Ectodermal cell (in vitro differentiated cells): ENCODE results near the gene BCHE.

Source experiments
- H3K27ac ChIP-seq: 2 replicates; pipeline ENCODE4 v1.7.0; 2013; ENCODE audit warnings: mild to moderate bottlenecking, low read depth, low read length; ENCODE audit not compliant: insufficient read depth, poor library complexity, severe bottlenecking
- H3K27me3 ChIP-seq: 2 replicates; pipeline ENCODE4 v1.7.0; 2013; ENCODE audit warnings: mild to moderate bottlenecking, low read length; ENCODE audit not compliant: insufficient read depth, control insufficient read depth, poor library complexity, severe bottlenecking
- H3K36me3 ChIP-seq: one replicate; pipeline ENCODE4 v1.7.0; 2013; ENCODE audit warnings: low read length; ENCODE audit not compliant: control insufficient read depth, insufficient read depth
- H3K4me1 ChIP-seq: one replicate; pipeline ENCODE4 v1.7.0; 2013; ENCODE audit warnings: low read length; ENCODE audit not compliant: control insufficient read depth, insufficient read depth
- H3K4me3 ChIP-seq: 2 replicates; pipeline ENCODE4 v1.7.0; 2013; ENCODE audit warnings: low read depth, low read length, control low read depth; ENCODE audit not compliant: insufficient read depth
- H3K9me3 ChIP-seq: 2 replicates; pipeline ENCODE4 v1.7.0; 2013; ENCODE audit warnings: mild to moderate bottlenecking, low read length, moderate library complexity; ENCODE audit not compliant: control insufficient read depth
- WGBS, 2 experiments: methylation state at CpG; one replicate each; pipeline ENCODE4 v1.1.7; 2013; ENCODE audit warnings: missing lambda C conversion rate in 2 of 2; 5-methylcytosine and 5-hydroxymethylcytosine counted together

Gene BCHE

GRCh38 chr3:165729756-165730155 is 107.5 kb downstream of the BCHE start:
- Histone ChIP-seq H3K27ac (no peak overlapping the region), H3K4me3 (no peak overlapping the region), H3K36me3 (no peaks in the 10 kb centered on the region), H3K9me3 (no peaks in the 10 kb centered on the region), H3K4me1 (no peaks in the 10 kb centered on the region), H3K27me3 (no peaks in the 10 kb centered on the region)
- WGBS, 2 experiments: 94 to 98% methylated on average over 4 of the region's 4 CpGs

DNA sequence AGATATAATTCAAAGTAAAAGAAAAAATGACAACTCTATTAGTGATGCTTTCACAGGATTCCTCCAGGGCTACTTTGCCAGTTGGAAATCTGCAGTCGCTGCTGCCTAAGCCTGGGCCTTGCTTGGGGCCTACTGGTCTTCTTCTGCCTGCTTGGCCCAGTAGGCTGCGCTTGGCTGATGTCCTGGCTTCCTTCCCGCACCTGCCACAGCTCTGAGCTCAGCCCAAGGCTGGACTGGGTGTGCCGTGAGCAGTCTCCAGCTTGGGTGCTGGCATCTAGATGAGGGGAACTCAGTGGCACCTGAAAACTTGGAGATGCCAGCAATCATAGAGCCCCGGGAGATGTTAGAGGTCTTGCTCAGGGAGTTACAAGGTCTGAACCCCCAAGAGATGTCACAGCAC is 108.3 kb downstream of the BCHE start:
- Histone ChIP-seq H3K9me3 (no peaks in the 10 kb centered on the region), H3K36me3 (no peaks in the 10 kb centered on the region), H3K4me1 (no peaks in the 10 kb centered on the region), H3K4me3 (no peak overlapping the region), H3K27me3 (no peaks in the 10 kb centered on the region), H3K27ac (no peak overlapping the region)
- 93 to 95% methylated on average over 5 of the region's 5 CpGs for WGBS, 2 experiments

DNA sequence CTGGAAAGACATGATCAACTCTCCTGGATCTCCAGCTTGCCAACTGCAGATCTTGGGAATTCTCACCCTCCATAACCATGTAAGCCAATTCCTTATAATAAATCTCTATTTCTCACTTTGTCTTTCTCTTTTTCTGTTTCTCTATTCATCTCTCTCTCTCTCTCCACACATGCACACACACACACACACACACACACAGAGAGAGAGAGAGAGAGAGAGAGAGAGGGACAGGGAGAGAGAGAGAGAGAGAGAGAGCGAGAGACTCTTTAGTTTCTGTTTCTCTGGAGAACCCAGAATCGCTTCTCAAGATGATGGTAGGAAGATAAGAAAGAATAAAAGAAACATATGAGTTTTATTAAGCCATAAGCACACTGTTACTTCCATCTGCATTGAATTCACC is 111.9 kb downstream of the BCHE start:
- Histone ChIP-seq H3K36me3 (no peaks in the 10 kb centered on the region), H3K27me3 (no peaks in the 10 kb centered on the region), H3K9me3 (no peaks in the 10 kb centered on the region), H3K4me1 (no peaks in the 10 kb centered on the region), H3K4me3 (no peak overlapping the region), H3K27ac (no peak overlapping the region)
- 100% methylated on average over 2 of the region's 2 CpGs; no CpG with 5 or more reads in 1 of the 2 experiments for WGBS, 2 experiments
